Measurements from ENCODE around the gene CENPN.
A peak's percentile ranks its signal among the peaks of the same experiment; 100 is the strongest.

Gene CENPN

GRCh38 chr16:80997139-80997798 lies 9.7 kb upstream of the CENPN start:
- TF ChIP-seq POLR2A (IDR thresholded peaks at IDR 0.05; ENCODE audit: low read depth, low read length): no peak
- FAIRE-seq: no peak
- DNase-seq (ENCODE audit: insufficient read length, low spot score): no peak

GRCh38 chr16:80997964-80998620 lies 8.9 kb upstream of the CENPN start:
- no peak for FAIRE-seq
- DNase-seq (ENCODE audit: insufficient read length, low spot score): no peak
- no peak for TF ChIP-seq POLR2A (IDR thresholded peaks at IDR 0.05; ENCODE audit: low read depth, low read length)

- no peak for TF ChIP-seq POLR2A (IDR thresholded peaks at IDR 0.05; ENCODE audit: low read depth, low read length)
Measured at GRCh38 chr16:81000873-81001272, 6.1 kb upstream of the CENPN start.

GRCh38 chr16:81001330-81001729 lies 5.7 kb upstream of the CENPN start:
- no peak for TF ChIP-seq POLR2A (IDR thresholded peaks at IDR 0.05; ENCODE audit: low read depth, low read length)
- FAIRE-seq: no peak
- DNase-seq (ENCODE audit: insufficient read length, low spot score): no peak

More at GRCh38 chr16:81000873-81001272, 6.1 kb upstream of the CENPN start:
- DNase-seq (ENCODE audit: insufficient read length, low spot score) (no peak), FAIRE-seq (no peak)

GRCh38 chr16:81003064-81003463 lies 4.0 kb upstream of the CENPN start:
- no peak for FAIRE-seq
- no peak for DNase-seq (ENCODE audit: insufficient read length, low spot score)
- TF ChIP-seq POLR2A (IDR thresholded peaks at IDR 0.05; ENCODE audit: low read depth, low read length): no peak

DNA sequence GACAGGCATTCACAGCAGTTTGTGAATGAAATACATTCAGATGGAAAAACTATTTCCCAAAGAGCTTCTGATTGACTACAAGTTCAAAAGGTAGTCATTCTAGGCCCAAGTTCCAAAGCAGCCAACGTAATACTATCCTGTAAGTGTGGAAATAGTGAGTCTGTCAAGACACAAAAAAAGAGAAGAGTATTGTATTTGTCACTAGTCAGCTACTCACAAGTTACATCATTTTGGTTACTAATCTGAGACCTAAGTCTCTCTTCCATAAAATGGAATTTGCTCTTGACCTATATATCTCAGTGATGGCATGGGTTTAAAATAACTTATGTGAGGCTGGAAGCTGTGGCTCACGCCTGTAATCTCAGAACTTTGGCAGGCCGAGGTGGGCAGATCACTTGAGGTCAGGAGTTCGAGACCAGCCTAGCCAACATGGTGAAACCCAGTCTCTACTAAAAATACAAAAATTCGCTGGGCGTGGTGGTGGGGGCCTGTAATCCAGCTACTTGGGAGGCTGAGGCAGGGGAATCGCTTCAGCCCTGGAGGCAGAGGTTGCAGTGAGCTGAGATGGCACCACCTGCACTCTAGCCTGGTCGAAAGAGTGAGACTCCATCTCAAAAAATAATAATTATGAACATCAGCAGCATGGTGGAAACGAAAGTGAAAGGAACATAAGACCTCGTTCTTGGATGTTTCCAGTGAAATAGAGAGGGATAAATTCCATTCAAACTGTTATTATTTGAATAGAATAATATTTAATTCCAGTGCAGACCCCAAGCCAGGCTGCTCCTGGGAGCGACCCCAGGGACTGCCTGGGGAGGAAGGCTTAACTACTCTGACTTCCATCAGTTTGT lies 3.2 kb upstream of the CENPN start:
- FAIRE-seq: no peak

DNA sequence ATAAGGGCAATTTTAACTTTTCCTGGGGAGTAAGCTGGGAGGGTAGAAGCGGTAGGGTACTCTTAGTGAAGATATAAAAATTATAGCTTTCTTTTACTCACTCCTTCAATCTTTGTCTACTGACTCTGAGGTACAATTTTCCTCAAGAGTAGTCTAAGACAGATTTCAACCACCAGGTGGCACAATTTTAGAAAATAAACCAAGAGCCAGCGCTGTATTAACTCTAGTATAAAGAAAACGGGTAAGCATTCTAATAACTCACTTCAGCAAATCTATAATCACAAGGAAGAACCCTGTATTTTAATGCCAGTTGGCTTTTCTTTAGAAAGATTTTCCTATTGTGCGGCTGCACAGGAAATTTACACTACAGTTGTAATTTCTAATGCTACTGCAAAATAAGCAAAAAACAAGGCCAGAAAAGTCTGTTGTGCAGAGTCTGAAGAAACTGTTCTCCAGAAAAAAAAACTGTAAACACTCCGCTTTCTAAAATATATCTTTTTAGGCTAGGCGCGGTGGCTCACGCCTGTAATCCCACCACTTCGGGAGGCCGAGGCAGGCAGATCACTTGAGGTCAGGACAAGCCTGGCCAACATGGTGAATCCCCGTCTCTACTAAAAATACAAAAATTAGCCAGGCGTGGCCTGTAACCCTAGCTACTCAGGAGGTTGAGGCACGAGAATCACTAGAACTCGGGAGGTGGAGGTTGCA lies 2.2 kb upstream of the CENPN start:
- no peak for TF ChIP-seq POLR2A (IDR thresholded peaks at IDR 0.05; ENCODE audit: low read depth, low read length)
- no peak for FAIRE-seq
- peak; percentile 10 for DNase-seq (ENCODE audit: insufficient read length, low spot score)

More for the DNA sequence above, 3.2 kb upstream of the CENPN start:
- DNase-seq (ENCODE audit: insufficient read length, low spot score): no peak
- TF ChIP-seq POLR2A (IDR thresholded peaks at IDR 0.05; ENCODE audit: low read depth, low read length): no peak

- no peak for TF ChIP-seq POLR2A (IDR thresholded peaks at IDR 0.05; ENCODE audit: low read depth, low read length)
- FAIRE-seq: no peak
- DNase-seq (ENCODE audit: insufficient read length, low spot score): no peak
Measured at GRCh38 chr16:81005610-81006161, 1.3 kb upstream of the CENPN start.

DNA sequence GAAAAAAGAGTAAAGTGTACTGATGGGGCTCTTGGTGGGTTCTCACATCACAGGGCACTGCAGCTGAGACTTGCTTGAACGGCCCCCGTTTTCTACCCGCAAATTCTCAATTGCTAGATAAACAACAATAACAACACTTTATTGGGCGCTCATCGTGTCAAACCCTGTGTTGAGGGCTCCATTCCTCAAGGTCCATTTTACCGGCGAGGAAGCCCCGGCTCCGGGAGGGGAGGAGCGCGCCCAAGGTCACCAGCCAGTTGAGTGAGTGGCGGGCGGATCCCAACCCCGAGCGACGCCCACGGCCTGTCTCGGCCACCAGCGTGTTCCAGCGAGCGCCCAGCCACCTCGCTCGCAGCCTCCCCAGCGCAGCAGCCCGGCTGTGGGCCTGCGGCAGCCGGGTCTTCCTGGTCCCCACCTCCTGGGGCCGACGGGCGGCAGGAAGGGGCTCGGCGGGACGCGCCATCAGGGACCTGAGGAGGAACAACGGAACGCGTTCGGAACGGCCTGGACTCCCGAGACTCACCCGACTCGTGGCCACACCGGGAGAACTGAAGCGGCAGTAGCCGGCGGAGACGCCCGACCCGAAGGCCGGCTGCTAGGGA lies 702 bp upstream of the CENPN start:
- FAIRE-seq (no peak), DNase-seq (ENCODE audit: insufficient read length, low spot score) (peak; percentile 44)
- no peak; the same call in 1 of the 2 replicates for TF ChIP-seq POLR2A (IDR thresholded peaks at IDR 0.05; ENCODE audit: low read depth, low read length)

- DNase-seq (ENCODE audit: insufficient read length, low spot score) (no peak), FAIRE-seq (no peak)
- no peak for TF ChIP-seq POLR2A (IDR thresholded peaks at IDR 0.05; ENCODE audit: low read depth, low read length)
Measured at GRCh38 chr16:81008505-81008789, 1.4 kb downstream of the CENPN start.

- FAIRE-seq (no peak), DNase-seq (ENCODE audit: insufficient read length, low spot score) (no peak)
- no peak for TF ChIP-seq POLR2A (IDR thresholded peaks at IDR 0.05; ENCODE audit: low read depth, low read length)
Measured at GRCh38 chr16:81012974-81013373, 6.0 kb downstream of the CENPN start.

- FAIRE-seq (no peak), DNase-seq (ENCODE audit: insufficient read length, low spot score) (no peak)
- TF ChIP-seq POLR2A (IDR thresholded peaks at IDR 0.05; ENCODE audit: low read depth, low read length): no peak
Measured at GRCh38 chr16:81014672-81015071, 7.7 kb downstream of the CENPN start.

- FAIRE-seq: no peak
- TF ChIP-seq POLR2A (IDR thresholded peaks at IDR 0.05; ENCODE audit: low read depth, low read length): no peak
- DNase-seq (ENCODE audit: insufficient read length, low spot score): no peak
Measured at GRCh38 chr16:81018496-81018895, 11.5 kb downstream of the CENPN start.

Data from H54 (cell line).